GM21576 (cell line): ENCODE results near the gene CA11.

Experiments
- ATAC-seq: cut with Tn5 transposase; IDR thresholded peaks from one replicate; pipeline ENCODE4 v1.9.1; 2021; ENCODE audit warnings: mild to moderate bottlenecking, moderate library complexity; ENCODE audit not compliant: unreplicated experiment

CA11 gene

DNA sequence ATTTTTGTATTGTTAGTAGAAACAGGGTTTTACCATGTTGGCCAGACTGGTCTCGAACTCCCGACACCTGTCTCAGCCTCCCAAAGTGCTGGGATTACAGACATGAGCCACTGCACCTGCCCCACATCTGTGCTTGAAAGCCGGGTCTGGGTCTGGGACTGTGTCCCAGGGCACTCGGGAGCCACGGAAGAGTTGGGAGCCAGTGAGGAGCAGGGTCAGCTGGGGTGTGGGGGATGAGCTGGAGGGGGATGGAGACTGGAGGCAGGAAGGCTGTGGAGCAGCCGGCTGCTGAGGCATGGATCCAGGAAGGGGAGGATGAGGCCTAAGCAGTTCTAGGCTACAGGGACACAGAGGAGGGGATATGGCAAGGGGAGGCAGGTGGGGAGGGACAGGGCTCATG, 50.2 kb downstream of the CA11 start:
- no peak for ATAC-seq

DNA sequence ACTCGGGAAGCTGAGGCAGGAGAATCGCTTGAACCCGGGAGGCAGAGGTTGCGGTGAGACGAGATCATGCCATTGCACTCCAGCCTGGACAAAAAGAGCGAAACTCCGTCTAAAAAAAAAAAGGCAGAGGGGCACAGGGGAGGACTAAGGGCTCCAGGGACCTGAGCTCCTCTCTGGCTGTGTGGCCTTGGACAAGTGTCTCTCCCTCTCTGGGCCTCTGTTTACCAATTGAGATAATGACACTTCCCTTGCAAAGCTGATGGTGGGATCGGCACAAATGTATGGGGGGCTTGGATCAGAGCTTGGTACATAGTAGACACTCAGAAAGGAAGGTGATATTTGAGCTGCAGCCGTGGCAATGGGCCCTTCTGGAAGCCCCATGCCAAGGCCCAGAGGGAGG, 50.8 kb downstream of the CA11 start:
- no peak for ATAC-seq

- no peak for ATAC-seq
These were observed 55.0 kb downstream of the CA11 start for GRCh38 chr19:48591021-48591420.

- peak; percentile 49 for ATAC-seq
These were observed 57.2 kb downstream of the CA11 start for GRCh38 chr19:48588670-48589401.
